GM15510 (cell line): ENCODE data around the gene DOCK2.

Experiments
- POLR2A ChIP-seq: IDR thresholded peaks from 3 replicates; pipeline ENCODE4 v1.6.1; 2011; ENCODE audit warnings: borderline replicate concordance; ENCODE audit not compliant: insufficient read length; ENCODE audit errors: extremely low read depth

Gene DOCK2

GRCh38 chr5:169702693-169703481, 65.8 kb downstream of the DOCK2 start:
- no peak for TF ChIP-seq POLR2A

GRCh38 chr5:169703813-169704212, 66.7 kb downstream of the DOCK2 start:
- TF ChIP-seq POLR2A = no peak

GRCh38 chr5:169705322-169705721, 68.2 kb downstream of the DOCK2 start:
- TF ChIP-seq POLR2A = no peak

GRCh38 chr5:169706071-169706470, 69.0 kb downstream of the DOCK2 start:
- TF ChIP-seq POLR2A = no peak

- no peak for TF ChIP-seq POLR2A
Measured at GRCh38 chr5:169706758-169707450, 69.8 kb downstream of the DOCK2 start.

GRCh38 chr5:169707686-169708085, 70.6 kb downstream of the DOCK2 start:
- no peak for TF ChIP-seq POLR2A

- no peak for TF ChIP-seq POLR2A
Measured at GRCh38 chr5:169710675-169711074, 73.6 kb downstream of the DOCK2 start.

- no peak for TF ChIP-seq POLR2A
Measured at GRCh38 chr5:169711551-169712225, 74.6 kb downstream of the DOCK2 start.

- TF ChIP-seq POLR2A = no peak
Measured at GRCh38 chr5:169712428-169712827, 75.4 kb downstream of the DOCK2 start.

- no peak for TF ChIP-seq POLR2A
Measured at GRCh38 chr5:169716287-169716686, 79.2 kb downstream of the DOCK2 start.

GRCh38 chr5:169717288-169717687, 80.2 kb downstream of the DOCK2 start:
- no peak for TF ChIP-seq POLR2A

GRCh38 chr5:169719360-169720314, 82.6 kb downstream of the DOCK2 start:
- TF ChIP-seq POLR2A = no peak

GRCh38 chr5:169721771-169722170, 84.7 kb downstream of the DOCK2 start:
- no peak for TF ChIP-seq POLR2A

- TF ChIP-seq POLR2A = no peak
Measured at GRCh38 chr5:169723103-169723831, 86.2 kb downstream of the DOCK2 start.
